Measurements from ENCODE around the gene APOBEC4.

APOBEC4 gene

DNA sequence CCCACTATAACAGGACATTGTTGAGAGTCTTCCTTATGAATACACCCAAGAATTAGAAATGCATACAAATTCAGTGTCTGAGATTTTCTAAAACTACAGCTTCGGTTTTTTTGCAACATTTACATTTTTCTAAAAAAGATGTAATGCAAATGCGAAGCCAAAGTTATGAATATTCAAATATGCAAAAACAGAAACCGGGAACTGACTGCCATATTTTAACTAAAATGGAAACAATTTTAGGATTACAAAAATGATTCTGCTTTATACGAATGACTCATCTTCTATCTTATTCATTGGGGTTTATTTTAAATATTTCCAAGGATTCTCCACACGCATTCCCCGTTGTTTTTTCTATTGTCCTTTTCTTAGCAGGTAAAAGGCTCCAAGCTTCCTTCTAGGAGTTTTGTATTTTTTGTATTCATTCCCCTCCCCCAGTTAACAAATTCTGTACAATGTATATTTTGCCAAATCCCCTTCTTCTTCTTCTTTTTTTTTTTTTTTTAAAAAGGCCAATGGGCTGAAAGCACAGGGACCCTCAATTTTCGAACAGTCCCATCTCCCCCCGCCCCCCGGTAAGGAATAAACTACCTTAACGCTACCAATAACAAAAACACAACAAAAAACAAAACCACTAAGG lies 18.6 kb downstream of the APOBEC4 start:
- no peak for TF ChIP-seq SIN3A (IDR thresholded peaks at IDR 0.05; ENCODE audit: borderline replicate concordance, insufficient read depth, low read length)
- TF ChIP-seq, protein P1, sequence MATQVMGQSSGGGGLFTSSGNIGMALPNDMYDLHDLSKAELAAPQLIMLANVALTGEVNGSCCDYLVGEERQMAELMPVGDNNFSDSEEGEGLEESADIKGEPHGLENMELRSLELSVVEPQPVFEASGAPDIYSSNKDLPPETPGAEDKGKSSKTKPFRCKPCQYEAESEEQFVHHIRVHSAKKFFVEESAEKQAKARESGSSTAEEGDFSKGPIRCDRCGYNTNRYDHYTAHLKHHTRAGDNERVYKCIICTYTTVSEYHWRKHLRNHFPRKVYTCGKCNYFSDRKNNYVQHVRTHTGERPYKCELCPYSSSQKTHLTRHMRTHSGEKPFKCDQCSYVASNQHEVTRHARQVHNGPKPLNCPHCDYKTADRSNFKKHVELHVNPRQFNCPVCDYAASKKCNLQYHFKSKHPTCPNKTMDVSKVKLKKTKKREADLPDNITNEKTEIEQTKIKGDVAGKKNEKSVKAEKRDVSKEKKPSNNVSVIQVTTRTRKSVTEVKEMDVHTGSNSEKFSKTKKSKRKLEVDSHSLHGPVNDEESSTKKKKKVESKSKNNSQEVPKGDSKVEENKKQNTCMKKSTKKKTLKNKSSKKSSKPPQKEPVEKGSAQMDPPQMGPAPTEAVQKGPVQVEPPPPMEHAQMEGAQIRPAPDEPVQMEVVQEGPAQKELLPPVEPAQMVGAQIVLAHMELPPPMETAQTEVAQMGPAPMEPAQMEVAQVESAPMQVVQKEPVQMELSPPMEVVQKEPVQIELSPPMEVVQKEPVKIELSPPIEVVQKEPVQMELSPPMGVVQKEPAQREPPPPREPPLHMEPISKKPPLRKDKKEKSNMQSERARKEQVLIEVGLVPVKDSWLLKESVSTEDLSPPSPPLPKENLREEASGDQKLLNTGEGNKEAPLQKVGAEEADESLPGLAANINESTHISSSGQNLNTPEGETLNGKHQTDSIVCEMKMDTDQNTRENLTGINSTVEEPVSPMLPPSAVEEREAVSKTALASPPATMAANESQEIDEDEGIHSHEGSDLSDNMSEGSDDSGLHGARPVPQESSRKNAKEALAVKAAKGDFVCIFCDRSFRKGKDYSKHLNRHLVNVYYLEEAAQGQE (IDR thresholded peaks at IDR 0.05; ENCODE audit: insufficient read depth in 1 of 2, low read depth in 2 of 2, low read length in 2 of 2) = no peak

DNA sequence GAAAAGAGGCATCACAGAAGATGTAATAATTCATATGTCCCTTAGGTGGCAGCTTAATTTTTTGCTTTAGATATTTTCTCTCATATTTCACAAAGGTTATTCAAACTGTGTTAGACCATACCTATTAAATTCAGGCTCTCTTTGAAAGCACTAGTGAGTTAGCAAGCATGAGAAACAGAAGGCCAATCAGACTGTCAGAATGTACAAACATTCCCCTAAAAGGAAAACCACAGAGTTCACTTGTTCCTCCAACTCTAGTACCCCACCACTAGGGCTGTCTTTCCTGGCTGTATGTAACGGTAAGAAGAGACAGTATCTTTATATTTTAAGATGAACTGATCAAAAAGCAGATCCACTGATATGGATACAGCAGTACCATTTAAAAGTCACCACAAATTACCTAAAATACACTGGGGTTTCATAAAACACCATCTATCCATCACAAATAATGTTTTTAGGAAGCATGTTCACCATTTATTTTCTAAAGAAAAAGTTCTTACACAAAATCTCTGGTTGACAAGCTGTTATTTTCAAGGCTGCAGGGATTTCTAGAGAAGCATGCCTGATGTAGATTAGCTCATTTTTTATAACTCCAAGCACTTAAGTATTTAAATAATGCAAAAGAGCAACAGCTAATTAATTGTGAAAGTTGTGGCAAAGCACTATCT lies 19.3 kb downstream of the APOBEC4 start:
- TF ChIP-seq, protein P1 (IDR thresholded peaks at IDR 0.05; ENCODE audit: insufficient read depth in 1 of 2, low read depth in 2 of 2, low read length in 2 of 2) = no peak
- 0 out of 2 replicates have a peak, but pooled peaks have one; percentile 11 for TF ChIP-seq SIN3A (IDR thresholded peaks at IDR 0.05; ENCODE audit: borderline replicate concordance, insufficient read depth, low read length)

DNA sequence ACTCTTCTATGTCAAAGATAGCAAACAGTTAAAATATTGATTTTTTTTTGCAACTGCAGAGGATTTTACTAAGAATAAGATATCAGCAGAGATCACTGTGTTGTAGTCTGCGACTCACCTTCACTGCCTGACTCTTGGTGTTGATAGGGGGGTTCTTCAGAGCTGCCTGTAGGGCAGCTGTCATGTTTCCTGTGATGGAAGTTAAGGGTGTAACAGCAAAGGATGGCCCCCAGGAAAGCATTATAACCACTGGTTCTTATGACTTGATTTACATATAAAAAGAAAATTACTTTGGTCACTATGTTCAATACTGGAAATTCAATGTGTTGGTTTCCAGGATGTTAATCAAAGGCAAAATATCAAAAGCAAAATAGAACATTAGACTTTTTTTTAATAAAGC lies 20.2 kb downstream of the APOBEC4 start:
- TF ChIP-seq TAF1 (IDR thresholded peaks at IDR 0.05; ENCODE audit: borderline replicate concordance, insufficient read depth, low read length) (no peak), SIN3A (IDR thresholded peaks at IDR 0.05; ENCODE audit: borderline replicate concordance, insufficient read depth, low read length) (no peak), POLR2AphosphoS5 (IDR thresholded peaks at IDR 0.05; ENCODE audit: low read depth, low read length) (no peak), FOXP2 (optimal IDR thresholded peaks at IDR 0.05; ENCODE audit: borderline replicate concordance, extremely low read depth, extremely low read length, insufficient read depth) (no peak)

DNA sequence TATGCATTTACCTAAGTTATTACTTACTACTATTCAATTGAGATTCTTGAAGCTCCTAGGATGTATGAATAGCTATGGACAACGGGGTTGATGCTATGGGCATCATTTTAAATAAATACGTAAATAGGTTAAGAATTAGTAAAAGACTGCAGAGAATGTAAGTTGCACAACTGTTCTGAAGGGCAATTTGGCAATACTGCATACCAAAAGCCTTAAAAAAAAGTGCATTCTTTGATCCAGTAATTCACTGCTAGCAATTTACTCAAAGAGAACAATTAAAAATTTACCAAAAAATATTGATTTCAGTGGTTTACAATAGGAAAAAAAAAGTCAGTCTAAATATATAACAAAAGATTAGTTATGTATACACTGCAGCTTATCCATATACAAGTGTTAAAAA lies 21.0 kb downstream of the APOBEC4 start:
- TF ChIP-seq POLR2AphosphoS5 (IDR thresholded peaks at IDR 0.05; ENCODE audit: low read depth, low read length) (no peak), TAF1 (IDR thresholded peaks at IDR 0.05; ENCODE audit: borderline replicate concordance, insufficient read depth, low read length) (no peak), SIN3A (IDR thresholded peaks at IDR 0.05; ENCODE audit: borderline replicate concordance, insufficient read depth, low read length) (no peak)

DNA sequence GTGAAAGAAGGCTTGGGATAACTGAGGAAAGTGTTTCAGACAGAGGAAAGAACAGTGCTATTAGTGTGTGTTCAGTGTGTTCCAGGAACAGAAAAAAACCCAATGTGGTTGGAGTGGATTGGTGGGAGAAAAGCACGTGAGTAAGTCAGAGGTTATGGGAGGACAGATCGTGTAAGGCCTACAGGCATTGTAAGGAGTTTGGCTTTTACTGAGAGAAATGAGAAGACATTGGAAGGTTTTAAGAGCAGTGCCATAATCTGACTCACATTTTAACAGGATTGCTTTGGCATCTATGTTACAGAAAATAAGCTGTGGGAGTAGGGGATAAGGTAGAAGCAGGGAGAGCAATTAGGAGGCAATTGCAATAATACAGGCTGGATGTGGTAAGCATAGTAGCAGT lies 22.4 kb downstream of the APOBEC4 start:
- no peak for TF ChIP-seq SIN3A (IDR thresholded peaks at IDR 0.05; ENCODE audit: borderline replicate concordance, insufficient read depth, low read length)
- no peak for TF ChIP-seq POLR2AphosphoS5 (IDR thresholded peaks at IDR 0.05; ENCODE audit: low read depth, low read length)
- TF ChIP-seq FOXP2 (optimal IDR thresholded peaks at IDR 0.05; ENCODE audit: borderline replicate concordance, extremely low read depth, extremely low read length, insufficient read depth) = no peak
- no peak for TF ChIP-seq TAF1 (IDR thresholded peaks at IDR 0.05; ENCODE audit: borderline replicate concordance, insufficient read depth, low read length)
- TF ChIP-seq, protein P1 (IDR thresholded peaks at IDR 0.05; ENCODE audit: insufficient read depth in 1 of 2, low read depth in 2 of 2, low read length in 2 of 2) = no peak

DNA sequence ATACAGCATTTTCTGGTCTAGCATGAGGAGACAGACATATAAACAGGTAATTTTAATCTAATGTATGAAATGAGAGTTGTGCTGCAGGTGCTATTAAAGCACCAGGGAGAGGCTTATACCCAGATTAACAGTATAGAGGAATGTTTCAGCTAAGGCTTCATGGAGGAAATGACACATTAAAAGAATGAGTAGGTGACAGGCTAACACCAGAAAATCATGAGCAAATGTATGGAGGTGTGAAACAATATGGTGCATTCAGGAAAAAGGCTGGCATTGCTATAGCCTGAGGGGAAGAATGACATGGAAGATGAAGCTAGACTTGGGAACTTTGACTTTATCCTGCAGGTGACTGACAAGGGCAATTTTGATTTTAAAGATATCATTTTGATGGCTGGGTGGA lies 24.6 kb downstream of the APOBEC4 start:
- TF ChIP-seq FOXP2 (optimal IDR thresholded peaks at IDR 0.05; ENCODE audit: borderline replicate concordance, extremely low read depth, extremely low read length, insufficient read depth) = no peak
- TF ChIP-seq, protein P1 (IDR thresholded peaks at IDR 0.05; ENCODE audit: insufficient read depth in 1 of 2, low read depth in 2 of 2, low read length in 2 of 2) = no peak
- TF ChIP-seq POLR2AphosphoS5 (IDR thresholded peaks at IDR 0.05; ENCODE audit: low read depth, low read length) = no peak
- TF ChIP-seq SIN3A (IDR thresholded peaks at IDR 0.05; ENCODE audit: borderline replicate concordance, insufficient read depth, low read length) = no peak
- TF ChIP-seq TAF1 (IDR thresholded peaks at IDR 0.05; ENCODE audit: borderline replicate concordance, insufficient read depth, low read length) = no peak

All from PFSK-1 (cell line).